Upper lobe of right lung (tissue), 1 donor: ENCODE measurements around the gene KCNMA1. TPM values are rescaled to one million over a fixed set of nuclear protein-coding genes. Genes with fewer than 3 reads are reported as not detected.

ENCODE experiments used
- ATAC-seq: fragments of 200-7000 bp; cut with Tn5 transposase; one replicate; pipeline ENCODE4 v1.9.1; 2020; ENCODE audit warnings: mild to moderate bottlenecking, moderate library complexity
- DNase-seq: peaks from one replicate; pipeline ENCODE4 v3.0.0-alpha.2; 2020
- H3K27ac ChIP-seq: fragments of 200-600 bp; one replicate; pipeline ENCODE4 v1.8.0; 2022
- H3K27me3 ChIP-seq: fragments of 200-600 bp; one replicate; pipeline ENCODE4 v1.8.0; 2022; ENCODE audit warnings: mild to moderate bottlenecking
- H3K36me3 ChIP-seq: fragments of 200-600 bp; one replicate; pipeline ENCODE4 v1.8.0; 2022
- H3K4me1 ChIP-seq: fragments of 200-600 bp; one replicate; pipeline ENCODE4 v1.8.0; 2022
- H3K4me3 ChIP-seq: fragments of 200-600 bp; one replicate; pipeline ENCODE4 v1.8.0; 2022; ENCODE audit warnings: mild to moderate bottlenecking
- H3K9me3 ChIP-seq: fragments of 200-600 bp; one replicate; pipeline ENCODE4 v1.8.0; 2022
- intact Hi-C: fragments of 100-400 bp; cut with DNase I; formaldehyde crosslinking; loops from one replicate; pipeline ENCODE4 v1.11.0; 2022
- total RNA-seq: library from RNA; stranded (reverse); fragmentation: NEBNext Ultra II Directional; extraction: Animal tissue kit (Norgen Biotek cat#: 25700); gene quantifications from one replicate; pipeline ENCODE4 v1.2.1, GENCODE V29; 2021
- TF ChIP-seq, protein P1 (sequence below): fragments of 200-600 bp; IDR thresholded peaks from one replicate; pipeline ENCODE4 v1.8.0; 2022; ENCODE audit warnings: antibody characterized with exemption
- donor health status: DM: no; HTN: yes; CAD: no; lungs with severe emphysema.

Gene KCNMA1
- total RNA-seq, 1 donor from 2014 or later: 26.3 TPM

DNA sequence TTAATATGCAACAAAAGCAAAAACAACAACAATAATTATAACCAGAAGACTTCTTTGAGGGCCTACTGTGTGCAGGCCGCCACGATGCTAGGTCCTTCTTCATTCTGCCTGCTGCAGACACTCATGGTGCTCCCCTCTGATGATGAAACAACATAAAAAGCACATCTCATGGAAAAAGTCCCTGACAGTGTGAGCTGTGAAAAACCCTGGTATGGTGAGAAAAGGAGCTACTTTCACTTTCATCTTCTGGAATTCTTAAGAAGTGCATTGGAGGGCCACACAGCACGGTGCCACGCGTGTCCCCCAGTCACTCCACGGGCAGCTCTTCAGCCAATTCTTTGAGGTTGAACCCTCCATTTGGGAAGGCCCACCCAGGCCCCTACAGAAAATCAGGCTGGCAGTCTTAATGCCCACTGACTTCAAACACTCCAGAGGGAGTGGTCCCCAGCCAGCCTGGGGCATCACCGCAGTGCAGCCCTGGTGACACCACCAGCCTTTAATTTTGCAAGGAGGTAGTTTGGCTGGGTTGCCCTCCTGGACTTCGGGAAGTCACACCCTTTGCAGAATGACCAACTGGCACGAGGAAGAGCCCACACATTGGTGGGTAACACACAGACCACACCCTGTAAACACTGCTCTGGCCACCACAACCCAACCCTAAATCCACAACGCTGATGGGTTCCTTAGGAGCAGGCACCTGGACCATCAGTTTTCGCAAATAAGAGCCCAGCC, 7.7 kb downstream of the KCNMA1 start:
- intact Hi-C loops: no loop called here
- Histone ChIP-seq H3K9me3 (no peaks in the 10 kb centered on the region), H3K4me1 (no peaks in the 10 kb centered on the region), H3K4me3 (no peak overlapping the region), H3K27me3 (peaks cover 2% of the 10 kb centered on the region), H3K36me3 (no peaks in the 10 kb centered on the region), H3K27ac (no peak overlapping the region)
- TF ChIP-seq, protein P1, sequence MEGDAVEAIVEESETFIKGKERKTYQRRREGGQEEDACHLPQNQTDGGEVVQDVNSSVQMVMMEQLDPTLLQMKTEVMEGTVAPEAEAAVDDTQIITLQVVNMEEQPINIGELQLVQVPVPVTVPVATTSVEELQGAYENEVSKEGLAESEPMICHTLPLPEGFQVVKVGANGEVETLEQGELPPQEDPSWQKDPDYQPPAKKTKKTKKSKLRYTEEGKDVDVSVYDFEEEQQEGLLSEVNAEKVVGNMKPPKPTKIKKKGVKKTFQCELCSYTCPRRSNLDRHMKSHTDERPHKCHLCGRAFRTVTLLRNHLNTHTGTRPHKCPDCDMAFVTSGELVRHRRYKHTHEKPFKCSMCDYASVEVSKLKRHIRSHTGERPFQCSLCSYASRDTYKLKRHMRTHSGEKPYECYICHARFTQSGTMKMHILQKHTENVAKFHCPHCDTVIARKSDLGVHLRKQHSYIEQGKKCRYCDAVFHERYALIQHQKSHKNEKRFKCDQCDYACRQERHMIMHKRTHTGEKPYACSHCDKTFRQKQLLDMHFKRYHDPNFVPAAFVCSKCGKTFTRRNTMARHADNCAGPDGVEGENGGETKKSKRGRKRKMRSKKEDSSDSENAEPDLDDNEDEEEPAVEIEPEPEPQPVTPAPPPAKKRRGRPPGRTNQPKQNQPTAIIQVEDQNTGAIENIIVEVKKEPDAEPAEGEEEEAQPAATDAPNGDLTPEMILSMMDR: no peak
- no peak for DNase-seq
- peak; percentile 53 for ATAC-seq

DNA sequence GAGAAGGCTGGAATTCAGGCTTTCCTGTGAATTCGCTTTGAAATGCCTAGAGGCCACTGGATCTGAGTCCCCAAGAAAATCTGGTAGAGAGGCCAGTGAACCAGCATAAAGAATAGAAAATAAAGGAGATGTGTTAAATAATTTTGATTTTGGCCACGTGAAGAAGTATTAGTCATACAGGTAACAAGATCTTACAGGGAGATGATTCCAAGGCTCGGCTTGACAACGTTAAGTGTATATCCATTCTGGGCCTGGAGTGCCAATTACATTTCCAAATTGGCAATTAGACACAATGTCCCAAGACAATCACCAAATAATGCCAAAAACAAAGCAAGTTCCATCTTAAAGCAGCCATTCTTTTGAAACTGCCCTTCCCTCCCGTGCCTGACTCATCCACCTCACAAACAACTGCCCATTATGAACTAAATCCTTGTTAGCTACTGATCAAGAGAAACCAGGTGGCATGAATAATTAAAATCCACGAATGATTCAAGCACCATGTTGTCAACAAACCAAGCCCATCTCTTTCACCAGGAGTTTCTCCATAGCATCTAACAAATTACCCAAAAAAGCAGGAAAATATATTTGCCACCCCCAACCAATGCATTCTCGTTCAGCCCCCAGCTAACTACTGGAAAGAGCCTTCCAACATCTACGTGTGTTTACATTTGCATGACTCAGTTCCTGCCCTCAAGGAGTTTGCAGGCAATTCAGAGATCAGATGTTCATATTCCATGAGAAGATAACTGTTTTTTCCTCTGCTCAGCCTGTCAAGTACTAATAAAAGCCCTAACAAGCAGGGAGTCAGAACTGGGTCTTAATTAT, 8.5 kb downstream of the KCNMA1 start:
- H3K27ac ChIP-seq: no peak overlapping the region
- H3K4me1 ChIP-seq: no peaks in the 10 kb centered on the region

DNA sequence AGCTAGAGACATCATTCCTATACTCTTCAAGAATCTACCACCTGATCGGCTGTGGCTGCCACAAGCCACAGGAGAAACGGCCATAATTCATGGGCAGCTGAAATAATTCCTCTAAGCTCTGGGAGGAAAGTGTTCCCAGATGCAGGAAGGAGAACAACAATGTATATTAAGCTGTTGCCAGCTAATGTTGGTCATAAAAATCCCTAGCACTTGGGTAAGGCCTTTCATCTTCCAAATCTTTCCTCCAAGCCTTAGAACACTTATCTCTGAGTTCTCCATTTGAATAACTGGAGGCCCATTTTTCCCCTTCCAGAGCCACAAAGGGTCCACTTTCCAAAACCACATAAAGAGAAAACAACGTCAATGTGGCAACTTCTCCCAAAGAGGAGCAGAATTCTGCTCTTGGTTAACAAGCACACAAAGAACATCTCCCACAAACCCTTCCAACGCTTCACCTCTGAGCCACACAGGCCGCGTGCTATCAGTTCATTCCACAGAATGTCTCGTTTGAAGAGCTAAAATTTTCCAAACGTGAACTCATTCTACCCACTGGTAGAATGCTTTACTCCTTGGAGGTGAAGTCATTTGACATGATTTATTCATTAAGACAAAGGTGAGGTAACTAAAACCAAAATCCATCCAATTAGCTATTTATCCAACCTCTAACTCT, 11.2 kb downstream of the KCNMA1 start:
- Histone ChIP-seq H3K27me3 (no peaks in the 10 kb centered on the region), H3K4me3 (no peak overlapping the region), H3K36me3 (no peaks in the 10 kb centered on the region), H3K9me3 (no peaks in the 10 kb centered on the region), H3K27ac (no peak overlapping the region), H3K4me1 (no peaks in the 10 kb centered on the region)
- ATAC-seq (no peak), DNase-seq (no peak)
- TF ChIP-seq, protein P1: no peak
- intact Hi-C loops: no loop called here

More for the DNA sequence above, 8.5 kb downstream of the KCNMA1 start:
- intact Hi-C loops: no loop called here
- TF ChIP-seq, protein P1: no peak
- no peaks in the 10 kb centered on the region for H3K27me3 ChIP-seq
- ATAC-seq: no peak
- DNase-seq: no peak
- H3K9me3 ChIP-seq: no peaks in the 10 kb centered on the region
- no peak overlapping the region for H3K4me3 ChIP-seq
- H3K36me3 ChIP-seq: no peaks in the 10 kb centered on the region

DNA sequence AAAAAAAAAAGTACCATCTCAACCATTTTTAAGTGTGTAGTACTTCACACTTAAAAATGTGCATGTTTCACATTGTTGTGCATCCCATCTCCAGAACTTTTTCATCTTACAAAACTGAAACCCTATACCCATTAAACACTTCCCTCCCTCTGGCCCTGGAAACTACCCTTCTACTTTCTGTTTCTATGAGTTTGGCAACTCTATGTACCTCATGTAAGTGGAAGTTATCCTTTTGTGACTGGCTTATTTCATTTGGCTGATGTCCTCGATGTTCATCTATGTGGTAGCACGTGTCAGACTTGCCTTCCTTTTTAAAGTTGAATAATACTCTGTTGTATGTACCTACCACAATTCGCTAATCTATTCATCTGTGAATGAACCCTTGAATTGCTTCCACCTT, 12.2 kb downstream of the KCNMA1 start:
- no peak overlapping the region for H3K27ac ChIP-seq
- no peaks in the 10 kb centered on the region for H3K27me3 ChIP-seq
- ATAC-seq (peak; percentile 70), DNase-seq (no peak)
- TF ChIP-seq, protein P1: no peak
- intact Hi-C loops: no loop called here
- H3K4me1 ChIP-seq: no peaks in the 10 kb centered on the region
- H3K4me3 ChIP-seq: no peak overlapping the region
- no peaks in the 10 kb centered on the region for H3K9me3 ChIP-seq
- no peaks in the 10 kb centered on the region for H3K36me3 ChIP-seq

DNA sequence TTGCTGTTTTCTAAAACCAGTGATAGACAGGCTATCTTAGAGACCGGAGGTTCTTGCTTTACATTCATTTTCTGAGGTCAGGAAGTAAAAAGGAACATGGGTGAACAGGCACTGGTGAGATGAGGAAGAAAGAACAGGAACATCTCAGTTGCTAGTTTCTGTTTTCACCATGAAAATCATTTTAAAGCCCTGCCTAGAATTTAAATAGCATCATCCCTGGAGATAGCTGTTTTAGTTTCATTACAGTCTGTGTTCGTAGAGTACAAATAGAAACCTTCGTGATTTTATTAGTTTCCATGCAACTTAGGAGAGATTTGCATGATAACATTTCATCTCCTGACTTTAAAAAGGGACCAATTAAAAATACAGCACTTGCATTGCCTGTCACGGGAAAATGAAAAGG, 14.7 kb downstream of the KCNMA1 start:
- H3K27me3 ChIP-seq: no peaks in the 10 kb centered on the region
- TF ChIP-seq, protein P1: no peak
- ATAC-seq (peak; percentile 55), DNase-seq (no peak)
- no peak overlapping the region for H3K4me3 ChIP-seq
- no peaks in the 10 kb centered on the region for H3K36me3 ChIP-seq
- H3K27ac ChIP-seq: peak overlapping the region; percentile 58
- H3K4me1 ChIP-seq: no peaks in the 10 kb centered on the region
- H3K9me3 ChIP-seq: no peaks in the 10 kb centered on the region
- intact Hi-C loops: no loop called here
